ENCODE data around the gene SLAMF8. TPM values are rescaled to one million over a fixed set of nuclear protein-coding genes. Genes with fewer than 3 reads are reported as not detected.

The SLAMF8 gene
- polyA plus RNA-seq, 1 donor from 2014 or later: not detected

DNA sequence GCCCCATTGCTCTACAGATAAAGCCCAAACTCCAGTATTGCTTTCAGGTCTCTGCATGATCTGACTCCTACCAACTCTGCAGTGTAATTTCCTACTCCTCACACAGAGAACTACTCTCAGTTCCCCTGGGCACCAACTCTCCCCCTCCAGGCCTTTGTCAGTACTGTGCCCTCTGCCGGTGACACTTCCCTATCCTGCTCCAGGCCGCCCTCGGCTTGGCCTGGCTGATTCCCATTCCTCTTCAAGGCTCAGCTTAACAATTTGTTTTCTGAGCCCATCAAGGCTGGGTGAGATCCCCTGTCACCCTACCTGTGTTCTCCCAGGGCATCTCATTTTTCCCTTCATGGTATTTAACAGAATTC, 2.6 kb downstream of the SLAMF8 start:
- no peak overlapping the region for H3K9ac ChIP-seq (ENCODE audit: low read length)
- H3K4me2 ChIP-seq (ENCODE audit: low read length): no peak overlapping the region
- H4K20me1 ChIP-seq (ENCODE audit: insufficient read depth): no peaks in the 10 kb centered on the region
- no peaks in the 10 kb centered on the region for H3K36me3 ChIP-seq (ENCODE audit: insufficient read depth, low read length)
- H2AFZ ChIP-seq (ENCODE audit: low read depth, low read length): no peak overlapping the region
- H3K9me2 ChIP-seq (ENCODE audit: insufficient read depth, low read length): no peaks in the 10 kb centered on the region
- peaks cover 82% of the 10 kb centered on the region for H3K27me3 ChIP-seq (ENCODE audit: insufficient read depth, low read depth, low read length)
- H3F3A ChIP-seq (ENCODE audit: insufficient read depth, low read length, poor library complexity, severe bottlenecking): no peaks in the 10 kb centered on the region
- TF ChIP-seq, protein P1, sequence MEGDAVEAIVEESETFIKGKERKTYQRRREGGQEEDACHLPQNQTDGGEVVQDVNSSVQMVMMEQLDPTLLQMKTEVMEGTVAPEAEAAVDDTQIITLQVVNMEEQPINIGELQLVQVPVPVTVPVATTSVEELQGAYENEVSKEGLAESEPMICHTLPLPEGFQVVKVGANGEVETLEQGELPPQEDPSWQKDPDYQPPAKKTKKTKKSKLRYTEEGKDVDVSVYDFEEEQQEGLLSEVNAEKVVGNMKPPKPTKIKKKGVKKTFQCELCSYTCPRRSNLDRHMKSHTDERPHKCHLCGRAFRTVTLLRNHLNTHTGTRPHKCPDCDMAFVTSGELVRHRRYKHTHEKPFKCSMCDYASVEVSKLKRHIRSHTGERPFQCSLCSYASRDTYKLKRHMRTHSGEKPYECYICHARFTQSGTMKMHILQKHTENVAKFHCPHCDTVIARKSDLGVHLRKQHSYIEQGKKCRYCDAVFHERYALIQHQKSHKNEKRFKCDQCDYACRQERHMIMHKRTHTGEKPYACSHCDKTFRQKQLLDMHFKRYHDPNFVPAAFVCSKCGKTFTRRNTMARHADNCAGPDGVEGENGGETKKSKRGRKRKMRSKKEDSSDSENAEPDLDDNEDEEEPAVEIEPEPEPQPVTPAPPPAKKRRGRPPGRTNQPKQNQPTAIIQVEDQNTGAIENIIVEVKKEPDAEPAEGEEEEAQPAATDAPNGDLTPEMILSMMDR (IDR thresholded peaks at IDR 0.05; ENCODE audit: poor library complexity, severe bottlenecking): peak; percentile 17
- no peak for TF ChIP-seq POLR2AphosphoS5 (IDR thresholded peaks at IDR 0.05)
- H3K9me3 ChIP-seq (ENCODE audit: low read length): no peaks in the 10 kb centered on the region
- H3K79me2 ChIP-seq (replicated peaks; ENCODE audit: insufficient read depth, low read length): no peaks in the 10 kb centered on the region
- no peak overlapping the region for H3K4me3 ChIP-seq (ENCODE audit: low read length)
- H3K27ac ChIP-seq (ENCODE audit: low read length): no peak overlapping the region

DNA sequence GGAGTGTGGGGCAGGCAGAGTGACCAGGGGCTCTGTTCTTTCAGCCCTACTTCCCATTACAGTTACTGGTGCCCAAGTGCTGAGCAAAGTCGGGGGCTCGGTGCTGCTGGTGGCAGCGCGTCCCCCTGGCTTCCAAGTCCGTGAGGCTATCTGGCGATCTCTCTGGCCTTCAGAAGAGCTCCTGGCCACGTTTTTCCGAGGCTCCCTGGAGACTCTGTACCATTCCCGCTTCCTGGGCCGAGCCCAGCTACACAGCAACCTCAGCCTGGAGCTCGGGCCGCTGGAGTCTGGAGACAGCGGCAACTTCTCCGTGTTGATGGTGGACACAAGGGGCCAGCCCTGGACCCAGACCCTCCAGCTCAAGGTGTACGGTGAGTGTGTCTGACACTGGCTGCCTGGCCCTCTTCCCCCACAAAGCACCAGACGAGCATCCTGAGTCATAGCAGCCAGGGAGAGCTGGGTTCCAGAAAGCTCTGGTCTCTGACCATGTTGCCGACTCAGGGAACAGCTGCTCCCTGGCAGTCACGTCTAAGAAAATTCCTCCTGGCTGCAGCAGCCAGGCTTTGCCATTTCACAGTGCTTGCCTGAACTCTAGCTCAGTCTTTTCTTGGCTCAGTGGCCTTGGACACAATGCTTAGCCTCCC, 3.3 kb downstream of the SLAMF8 start:
- no peaks in the 10 kb centered on the region for H3K9me3 ChIP-seq (ENCODE audit: low read length)
- no peak overlapping the region for H3K4me3 ChIP-seq (ENCODE audit: low read length)
- H3K36me3 ChIP-seq (ENCODE audit: insufficient read depth, low read length): no peaks in the 10 kb centered on the region
- TF ChIP-seq RAD21 (conservative IDR thresholded peaks at IDR 0.05): no peak
- TF ChIP-seq EP300 (conservative IDR thresholded peaks at IDR 0.05; ENCODE audit: poor library complexity, severe bottlenecking): no peak
- TF ChIP-seq, protein P2, sequence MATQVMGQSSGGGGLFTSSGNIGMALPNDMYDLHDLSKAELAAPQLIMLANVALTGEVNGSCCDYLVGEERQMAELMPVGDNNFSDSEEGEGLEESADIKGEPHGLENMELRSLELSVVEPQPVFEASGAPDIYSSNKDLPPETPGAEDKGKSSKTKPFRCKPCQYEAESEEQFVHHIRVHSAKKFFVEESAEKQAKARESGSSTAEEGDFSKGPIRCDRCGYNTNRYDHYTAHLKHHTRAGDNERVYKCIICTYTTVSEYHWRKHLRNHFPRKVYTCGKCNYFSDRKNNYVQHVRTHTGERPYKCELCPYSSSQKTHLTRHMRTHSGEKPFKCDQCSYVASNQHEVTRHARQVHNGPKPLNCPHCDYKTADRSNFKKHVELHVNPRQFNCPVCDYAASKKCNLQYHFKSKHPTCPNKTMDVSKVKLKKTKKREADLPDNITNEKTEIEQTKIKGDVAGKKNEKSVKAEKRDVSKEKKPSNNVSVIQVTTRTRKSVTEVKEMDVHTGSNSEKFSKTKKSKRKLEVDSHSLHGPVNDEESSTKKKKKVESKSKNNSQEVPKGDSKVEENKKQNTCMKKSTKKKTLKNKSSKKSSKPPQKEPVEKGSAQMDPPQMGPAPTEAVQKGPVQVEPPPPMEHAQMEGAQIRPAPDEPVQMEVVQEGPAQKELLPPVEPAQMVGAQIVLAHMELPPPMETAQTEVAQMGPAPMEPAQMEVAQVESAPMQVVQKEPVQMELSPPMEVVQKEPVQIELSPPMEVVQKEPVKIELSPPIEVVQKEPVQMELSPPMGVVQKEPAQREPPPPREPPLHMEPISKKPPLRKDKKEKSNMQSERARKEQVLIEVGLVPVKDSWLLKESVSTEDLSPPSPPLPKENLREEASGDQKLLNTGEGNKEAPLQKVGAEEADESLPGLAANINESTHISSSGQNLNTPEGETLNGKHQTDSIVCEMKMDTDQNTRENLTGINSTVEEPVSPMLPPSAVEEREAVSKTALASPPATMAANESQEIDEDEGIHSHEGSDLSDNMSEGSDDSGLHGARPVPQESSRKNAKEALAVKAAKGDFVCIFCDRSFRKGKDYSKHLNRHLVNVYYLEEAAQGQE (IDR thresholded peaks at IDR 0.05; ENCODE audit: borderline replicate concordance): no peak
- no peaks in the 10 kb centered on the region for H4K20me1 ChIP-seq (ENCODE audit: insufficient read depth)
- H3K9ac ChIP-seq (ENCODE audit: low read length): no peak overlapping the region
- H2AFZ ChIP-seq (ENCODE audit: low read depth, low read length): no peak overlapping the region
- H3K79me2 ChIP-seq (replicated peaks; ENCODE audit: insufficient read depth, low read length): no peaks in the 10 kb centered on the region
- no peaks in the 10 kb centered on the region for H3F3A ChIP-seq (ENCODE audit: insufficient read depth, low read length, poor library complexity, severe bottlenecking)
- H3K4me2 ChIP-seq (ENCODE audit: low read length): no peak overlapping the region
- H3K27ac ChIP-seq (ENCODE audit: low read length): no peak overlapping the region
- no peaks in the 10 kb centered on the region for H3K9me2 ChIP-seq (ENCODE audit: insufficient read depth, low read length)
- peaks cover 82% of the 10 kb centered on the region for H3K27me3 ChIP-seq (ENCODE audit: insufficient read depth, low read depth, low read length)

DNA sequence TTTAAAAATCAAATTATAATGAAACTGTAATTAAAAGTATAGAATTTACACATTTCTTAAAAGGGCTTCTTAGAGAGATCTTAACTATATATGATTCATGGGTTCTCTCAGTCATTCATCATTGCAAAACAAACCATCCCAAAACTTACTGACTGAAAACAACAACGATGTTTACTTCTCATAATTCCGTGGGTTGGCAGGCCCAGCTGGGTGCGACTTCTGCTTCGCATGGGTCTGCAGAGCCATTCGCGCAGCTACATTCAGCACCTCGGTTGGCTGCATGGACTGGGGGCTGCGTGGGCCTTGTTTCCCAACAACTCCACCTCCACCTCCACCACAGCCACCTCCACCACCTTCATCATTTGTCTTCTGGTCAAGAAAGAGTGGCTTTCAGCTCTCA, 4.0 kb downstream of the SLAMF8 start:
- Histone ChIP-seq H4K20me1 (ENCODE audit: insufficient read depth) (no peaks in the 10 kb centered on the region), H3K27ac (ENCODE audit: low read length) (no peak overlapping the region), H3K4me3 (ENCODE audit: low read length) (peak overlapping the region; percentile 52), H3K79me2 (replicated peaks; ENCODE audit: insufficient read depth, low read length) (no peaks in the 10 kb centered on the region), H3F3A (ENCODE audit: insufficient read depth, low read length, poor library complexity, severe bottlenecking) (no peaks in the 10 kb centered on the region), H3K9me2 (ENCODE audit: insufficient read depth, low read length) (no peaks in the 10 kb centered on the region), H3K4me2 (ENCODE audit: low read length) (no peak overlapping the region), H3K36me3 (ENCODE audit: insufficient read depth, low read length) (no peaks in the 10 kb centered on the region), H3K27me3 (ENCODE audit: insufficient read depth, low read depth, low read length) (peaks cover 82% of the 10 kb centered on the region), H3K9me3 (ENCODE audit: low read length) (no peaks in the 10 kb centered on the region), H3K9ac (ENCODE audit: low read length) (no peak overlapping the region), H2AFZ (ENCODE audit: low read depth, low read length) (no peak overlapping the region)
- TF ChIP-seq SMC3 (conservative IDR thresholded peaks at IDR 0.05; ENCODE audit: poor library complexity): no peak
- no peak for TF ChIP-seq EP300 (conservative IDR thresholded peaks at IDR 0.05; ENCODE audit: poor library complexity, severe bottlenecking)
- TF ChIP-seq EZH2 (IDR thresholded peaks at IDR 0.05; ENCODE audit: borderline replicate concordance, insufficient read depth, low read length, poor library complexity, severe bottlenecking): no peak
- TF ChIP-seq TAF1 (IDR thresholded peaks at IDR 0.05; ENCODE audit: low read depth): no peak
- no peak for TF ChIP-seq POLR2AphosphoS5 (IDR thresholded peaks at IDR 0.05)
- TF ChIP-seq, protein P2 (IDR thresholded peaks at IDR 0.05; ENCODE audit: borderline replicate concordance): no peak
- TF ChIP-seq MXI1 (conservative IDR thresholded peaks at IDR 0.05; ENCODE audit: poor library complexity, severe bottlenecking): no peak
- TF ChIP-seq, protein P1 (IDR thresholded peaks at IDR 0.05; ENCODE audit: poor library complexity, severe bottlenecking): no peak
- no peak for TF ChIP-seq RAD21 (conservative IDR thresholded peaks at IDR 0.05)

All from neural cell (in vitro differentiated cells).